Activated naive CD4-positive, alpha-beta T cell treated with anti-CD3 and anti-CD28 coated beads, Interleukin-2, amount 50 U/mL, for 72 hours (primary cell): ENCODE measurements around the gene VPS72. TPM values are rescaled to one million over a fixed set of nuclear protein-coding genes. Genes with fewer than 3 reads are reported as not detected.
A peak's percentile ranks its signal among the peaks of the same experiment; 100 is the strongest.
"Not testable (repeated sequence)": the region's sequence is repeated elsewhere in the genome, so short reads cannot be mapped to it uniquely, and the experiment has no call there.

Experiments used
- ATAC-seq, 2 donors: fragments of 150-1000 bp; cut with Tn5 transposase; 2 replicates each; pipeline ENCODE4 v1.10.0; 2021; ENCODE audit warnings: mild to moderate bottlenecking in 2 of 2, moderate library complexity in 2 of 2
- DNase-seq, 2 donors: peaks; one replicate each; pipeline ENCODE4 v3.0.0; 2021 to 2022; ENCODE audit warnings: low spot score in 2 of 2
- H3K27ac Mint-ChIP-seq, 2 donors: one replicate each; pipeline ENCODE4 v1.8.0; 2022; ENCODE audit warnings: mild to moderate bottlenecking in 2 of 2, mixed read lengths in 2 of 2
- H3K36me3 Mint-ChIP-seq, 2 donors: one replicate each; pipeline ENCODE4 v1.8.0; 2022; ENCODE audit warnings: mixed read lengths in 2 of 2
- H3K9me3 Mint-ChIP-seq, 2 donors: one replicate each; pipeline ENCODE4 v1.8.0; 2022; ENCODE audit warnings: mixed read lengths in 2 of 2
- total RNA-seq, 2 donors: library from RNA; stranded (reverse); gene quantifications; one replicate each; pipeline ENCODE4 v1.2.3, GENCODE V29; 2022

The VPS72 gene
- total RNA-seq, 2 donors from 2014 or later, result 61.3 to 67.0 TPM

DNA sequence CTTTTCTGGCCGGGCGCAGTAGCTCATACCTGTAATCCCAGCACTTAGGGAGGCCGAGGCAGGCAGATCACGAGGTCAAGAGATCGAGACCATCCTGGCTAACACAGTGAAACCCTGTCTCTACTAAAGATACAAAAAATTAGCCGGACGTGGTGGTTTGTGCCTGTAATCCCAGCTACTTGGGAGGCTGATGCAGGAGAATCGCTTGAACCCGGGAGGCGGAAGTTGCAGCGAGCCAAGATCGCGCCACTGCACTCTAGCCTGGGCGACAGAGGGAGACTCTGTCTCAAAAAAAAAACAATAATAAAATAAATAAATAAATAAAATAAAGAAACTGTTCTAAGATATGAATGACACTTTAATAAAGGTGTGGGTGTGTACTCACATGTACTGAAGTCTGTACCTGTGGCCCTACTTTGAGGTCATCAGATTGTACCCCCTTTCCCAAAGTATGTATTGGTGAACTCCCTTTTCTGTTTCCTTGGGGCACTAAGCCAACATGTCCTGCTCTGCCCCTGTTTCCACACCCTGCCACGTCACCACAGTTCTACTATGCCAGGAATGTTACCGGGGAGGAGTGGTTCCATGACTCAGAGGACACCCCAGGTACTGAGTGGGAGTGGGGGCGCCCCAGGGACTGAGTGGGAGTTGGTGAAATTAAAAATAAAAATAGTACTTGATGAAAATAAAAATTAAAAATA, 5.0 kb upstream of the VPS72 start:
- H3K27ac Mint-ChIP-seq, DNase-seq, ATAC-seq, H3K9me3 Mint-ChIP-seq: not testable (repeated sequence)
- H3K36me3 Mint-ChIP-seq, result peaks cover 22 to 24% of the 10 kb centered on the region in 2 donors

DNA sequence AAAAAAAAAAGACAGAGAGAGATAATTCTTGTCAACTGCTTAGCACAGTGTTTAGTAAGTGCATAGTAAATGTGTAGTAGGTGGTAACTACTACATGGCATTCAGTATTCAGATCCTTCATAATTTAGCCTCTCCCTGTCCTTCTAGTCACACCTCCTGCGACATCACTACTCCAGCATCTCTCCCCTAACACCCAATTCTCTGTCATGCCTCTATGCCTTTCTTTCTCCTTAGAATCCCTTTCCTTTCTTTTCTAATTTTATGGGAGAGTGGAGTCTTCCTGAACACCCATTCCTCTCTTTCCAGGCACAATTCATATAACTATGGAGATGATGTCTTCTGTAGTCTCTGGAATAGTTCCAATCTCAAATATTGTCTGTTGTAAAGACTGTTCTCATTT, 3.9 kb upstream of the VPS72 start:
- Mint-ChIP-seq H3K27ac (no peak overlapping the region), H3K36me3 (peaks cover 15 to 16% of the 10 kb centered on the region in 2 donors), H3K9me3 (no peaks in the 10 kb centered on the region)
- no peak for ATAC-seq
- DNase-seq, result no peak

DNA sequence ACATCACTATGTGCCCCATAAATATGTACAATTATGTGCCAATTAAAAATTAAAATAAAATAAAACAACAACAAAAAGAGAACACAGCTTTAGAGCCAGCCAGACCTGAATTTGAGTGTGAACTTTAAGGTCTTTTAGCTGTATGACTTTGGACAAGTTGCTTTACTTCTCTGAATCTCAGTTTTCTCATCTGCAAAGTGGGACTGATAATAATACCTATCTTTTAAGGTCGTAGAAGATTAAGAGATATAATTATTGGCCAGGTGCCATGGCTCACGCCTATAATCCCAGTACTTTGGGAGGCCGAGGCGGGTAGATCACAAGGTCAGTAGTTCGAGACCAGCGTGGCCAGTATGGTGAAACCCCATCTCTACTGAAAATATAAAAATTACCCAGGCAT, 3.3 kb upstream of the VPS72 start:
- Mint-ChIP-seq H3K27ac (no peak overlapping the region), H3K36me3 (peaks cover 9 to 11% of the 10 kb centered on the region in 2 donors), H3K9me3 (no peaks in the 10 kb centered on the region)
- DNase-seq, result no peak
- no peak for ATAC-seq

DNA sequence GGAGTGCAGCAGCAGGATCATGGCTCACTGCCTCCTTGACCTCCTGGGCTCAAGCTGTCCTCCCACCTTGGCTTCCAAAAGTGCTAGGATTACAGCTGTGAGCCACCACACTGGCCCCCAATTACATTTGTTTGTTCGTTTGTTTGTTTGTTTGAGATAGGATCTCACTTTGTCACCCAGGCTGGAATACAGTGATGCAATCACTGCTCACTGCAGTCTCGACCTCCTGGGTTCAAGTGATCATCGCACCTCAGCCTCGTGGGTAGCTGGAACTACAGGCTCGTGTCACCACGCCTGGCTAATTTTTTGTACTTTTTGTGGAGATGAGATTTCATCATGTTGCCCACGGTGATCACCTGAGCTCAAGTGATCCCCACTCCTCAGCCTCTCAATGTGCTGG, 2.0 kb upstream of the VPS72 start:
- Mint-ChIP-seq H3K27ac (no peak overlapping the region), H3K9me3 (no peaks in the 10 kb centered on the region), H3K36me3 (peaks cover 6 to 7% of the 10 kb centered on the region in 2 donors)
- no peak for ATAC-seq
- no peak for DNase-seq

DNA sequence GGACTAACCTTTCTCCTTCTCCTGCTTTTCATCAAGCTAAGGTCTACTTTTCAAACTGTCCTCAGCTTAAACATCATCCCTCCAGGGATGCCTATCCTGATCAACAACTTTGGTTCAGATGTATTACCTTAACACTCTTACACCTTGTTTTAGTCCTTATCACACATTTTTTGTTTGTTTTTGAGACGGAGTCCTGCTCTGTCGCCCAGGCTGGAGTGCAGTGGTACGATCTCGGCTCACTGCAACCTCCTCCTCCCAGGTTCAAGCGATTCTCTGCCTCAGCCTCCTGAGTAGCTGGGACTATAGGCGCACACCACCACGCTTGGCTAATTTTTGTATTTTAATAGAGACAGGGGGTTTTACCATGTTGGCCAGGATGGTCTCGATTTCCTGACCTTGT, 1.3 kb downstream of the VPS72 start:
- peak overlapping the region; percentile 91 to 93 for H3K27ac Mint-ChIP-seq
- DNase-seq, ATAC-seq, H3K9me3 Mint-ChIP-seq: not testable (repeated sequence)
- H3K36me3 Mint-ChIP-seq, result peaks cover 11 to 23% of the 10 kb centered on the region in 2 donors

DNA sequence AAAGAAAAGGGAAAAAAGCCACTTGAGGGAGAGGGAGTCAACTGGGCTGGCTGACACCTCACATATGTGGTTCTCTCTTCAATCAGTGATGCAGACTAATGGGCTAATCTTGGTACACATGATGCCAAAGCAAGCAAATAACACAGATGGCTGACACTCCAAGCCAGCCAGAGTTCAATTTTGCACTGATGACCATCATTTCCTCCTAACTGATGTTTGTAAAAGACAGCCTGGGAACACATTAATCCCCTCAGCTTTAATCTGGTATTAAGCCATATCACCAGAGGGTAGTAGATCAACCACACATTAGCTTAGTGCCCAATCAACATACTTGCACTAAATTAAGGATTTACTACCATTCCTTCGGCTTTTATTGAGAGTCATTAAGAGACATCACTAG, 2.8 kb downstream of the VPS72 start:
- ATAC-seq, result no peak
- no peak overlapping the region for H3K27ac Mint-ChIP-seq
- H3K9me3 Mint-ChIP-seq, result no peaks in the 10 kb centered on the region
- H3K36me3 Mint-ChIP-seq, result peaks cover 18 to 31% of the 10 kb centered on the region in 2 donors
- DNase-seq, result no peak

DNA sequence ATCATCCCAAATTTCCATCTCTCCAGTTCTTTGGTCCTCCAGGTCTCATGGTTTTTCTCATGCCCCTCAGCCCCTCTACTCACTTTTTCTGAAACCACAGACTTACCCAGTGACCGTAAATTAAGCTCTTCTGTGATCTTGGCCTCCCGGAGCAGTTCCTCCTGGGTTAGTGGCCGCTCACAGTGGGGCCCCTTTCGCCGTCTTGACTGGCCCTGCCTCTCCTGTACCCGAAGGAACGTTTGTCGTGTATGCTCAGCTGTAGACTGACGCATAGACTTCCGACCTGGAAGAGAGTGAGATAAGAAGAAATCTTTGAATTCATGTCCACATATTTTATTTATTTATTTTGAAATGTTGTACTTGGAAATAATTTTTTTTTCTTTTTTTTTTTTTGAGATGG, 5.8 kb downstream of the VPS72 start:
- no peaks in the 10 kb centered on the region for H3K9me3 Mint-ChIP-seq
- peak overlapping the region in 1 of 2 donors; percentile 69 for H3K27ac Mint-ChIP-seq
- no peak for ATAC-seq
- peaks cover 12 to 39% of the 10 kb centered on the region in 2 donors for H3K36me3 Mint-ChIP-seq
- no peak for DNase-seq

DNA sequence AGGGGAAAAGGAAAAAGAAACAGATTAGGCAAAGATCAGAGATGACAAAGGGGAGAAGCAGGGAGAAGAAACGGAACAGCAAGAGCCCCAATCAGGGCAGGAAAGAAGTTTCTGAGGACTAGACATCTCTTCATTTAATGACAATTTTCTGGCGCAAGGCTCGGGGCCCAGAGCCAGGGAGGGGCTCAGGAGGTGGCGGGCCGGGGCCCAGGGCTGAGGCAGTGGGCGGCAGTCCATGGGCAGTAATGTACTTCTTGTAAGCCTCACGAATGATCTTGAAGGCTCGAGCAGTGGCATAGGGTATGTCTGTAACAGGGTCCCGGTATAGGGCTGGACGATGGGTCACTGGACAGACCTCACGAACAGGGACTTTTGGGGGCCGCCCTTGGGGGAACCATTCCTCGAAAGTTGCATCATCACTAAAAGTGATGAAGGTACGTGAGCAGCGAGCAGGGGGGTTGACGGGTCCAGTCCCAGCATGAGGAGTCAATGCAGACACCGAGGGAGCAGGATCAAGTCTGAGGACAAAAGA, 13.4 kb downstream of the VPS72 start:
- ATAC-seq, result no peak
- Mint-ChIP-seq H3K9me3 (no peaks in the 10 kb centered on the region), H3K27ac (peak overlapping the region in 1 of 2 donors; percentile 70), H3K36me3 (peaks cover 10 to 13% of the 10 kb centered on the region in 2 donors)
- no peak for DNase-seq

DNA sequence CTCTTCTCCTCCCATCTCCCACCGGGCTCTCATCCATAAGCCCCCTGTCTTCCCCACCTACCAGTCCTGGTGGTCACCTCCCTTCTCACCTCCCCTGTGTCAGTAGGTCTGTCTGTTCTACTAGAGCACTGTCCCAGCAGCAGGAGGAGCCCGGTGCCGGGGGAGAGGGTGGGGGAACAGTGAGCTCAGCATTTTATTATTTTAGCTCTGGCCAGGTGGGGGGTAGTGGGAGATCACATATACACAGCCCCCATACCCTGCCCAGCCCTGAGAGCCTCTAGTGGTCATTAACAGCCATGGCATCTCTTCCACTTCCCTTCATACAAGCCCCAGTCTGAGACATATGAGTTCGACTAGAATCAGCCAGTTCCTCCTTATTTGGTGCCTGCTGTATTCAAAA, 14.1 kb downstream of the VPS72 start, which contains the start of gene TMOD4:
TMOD4 (minus strand) TSS at position 119 of the 400 bp plus-strand sequence. CDS start 1,106 bp downstream, outside the sequence.
- no peak for DNase-seq
- ATAC-seq, result peak; percentile 41 to 64
- peak within 1 kb of the TSS; percentile 21 to 70 for H3K27ac Mint-ChIP-seq
- peaks cover 5 to 10% of the 10 kb centered on the region in 2 donors for H3K36me3 Mint-ChIP-seq
- H3K9me3 Mint-ChIP-seq, result no peaks in the 10 kb centered on the region

DNA sequence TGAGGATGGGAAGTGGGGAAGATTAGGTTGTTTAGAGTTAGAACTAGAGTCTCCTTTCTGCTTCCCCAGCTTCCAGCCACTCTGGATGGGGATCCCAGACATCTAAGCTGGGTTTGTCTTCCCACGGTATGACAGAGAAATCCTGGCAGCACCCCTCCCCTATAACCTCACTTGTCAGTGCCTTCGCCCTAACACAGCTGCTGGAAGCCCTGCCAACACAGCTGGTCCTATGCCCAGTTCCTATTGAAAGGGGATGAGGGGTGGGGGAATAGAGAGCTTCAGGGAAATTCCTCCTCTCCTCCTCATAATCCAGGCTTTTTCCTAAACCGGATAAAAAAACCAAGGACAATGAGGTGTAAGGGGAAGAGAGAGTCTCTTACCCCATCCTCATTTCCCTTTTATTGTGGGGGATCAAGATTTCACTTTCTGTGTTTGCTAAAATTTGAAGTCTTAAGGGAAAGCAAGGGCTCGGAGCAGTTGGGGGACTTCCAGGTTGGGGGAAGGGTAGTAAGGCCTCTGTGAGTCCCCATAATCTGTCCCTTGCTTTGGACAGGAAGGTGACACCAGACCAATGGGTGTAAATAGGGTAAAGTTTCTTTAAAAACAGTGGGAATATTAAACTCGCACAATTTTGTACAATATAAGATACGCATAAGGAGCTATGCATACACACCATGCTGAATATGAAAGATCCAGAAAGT, 14.8 kb downstream of the VPS72 start:
- no peak for ATAC-seq
- no peak for DNase-seq
- peak overlapping the region in 1 of 2 donors; percentile 21 for H3K27ac Mint-ChIP-seq
- H3K9me3 Mint-ChIP-seq, result no peaks in the 10 kb centered on the region
- H3K36me3 Mint-ChIP-seq, result peaks cover 0 to 10% of the 10 kb centered on the region in 2 donors

DNA sequence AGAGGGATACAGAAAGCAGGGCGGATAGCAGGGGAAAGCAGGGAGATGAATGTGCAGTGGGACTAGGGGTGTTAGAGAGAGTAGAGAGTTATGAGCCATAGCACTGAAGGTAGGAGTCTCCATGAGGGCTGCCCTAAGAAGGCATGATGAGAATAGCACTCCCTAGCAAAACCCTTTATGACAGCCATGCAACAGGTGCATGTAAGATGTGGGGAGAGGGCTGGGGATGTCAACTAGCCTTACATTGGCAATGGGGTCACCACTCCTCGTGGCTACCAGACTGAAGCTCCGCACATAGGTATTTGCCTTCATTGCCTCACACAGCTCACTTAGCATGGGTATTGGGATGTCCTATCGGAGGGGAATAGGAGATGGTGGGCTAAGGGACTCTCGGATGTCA, 18.8 kb downstream of the VPS72 start:
- peak overlapping the region; percentile 6 to 7 for H3K27ac Mint-ChIP-seq
- H3K36me3 Mint-ChIP-seq, result peaks cover 13 to 19% of the 10 kb centered on the region in 2 donors

DNA sequence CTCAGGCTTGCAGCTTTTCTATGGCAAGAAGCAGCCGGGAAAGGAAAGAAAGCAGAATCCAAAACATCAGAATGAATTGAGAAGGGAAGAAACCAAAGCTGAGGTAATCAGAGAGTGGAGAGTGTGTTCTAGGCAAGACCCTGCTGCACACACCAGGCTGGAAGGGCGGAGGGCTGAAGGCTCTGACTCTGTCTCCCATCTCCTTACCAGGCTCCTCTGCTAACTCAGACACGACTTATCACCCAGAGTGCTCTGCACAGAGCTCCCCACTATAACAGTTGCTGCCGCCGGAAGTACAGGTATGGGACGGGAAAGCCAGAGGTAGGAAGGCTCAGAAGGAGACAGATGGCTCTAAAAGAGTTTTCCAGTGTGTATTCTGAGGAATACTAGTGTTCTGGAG, 22.9 kb downstream of the VPS72 start:
- ATAC-seq (no peak), DNase-seq (no peak)
- peak overlapping the region; percentile 73 to 95 for H3K27ac Mint-ChIP-seq
- H3K36me3 Mint-ChIP-seq, result peaks cover 22 to 25% of the 10 kb centered on the region in 2 donors
- no peaks in the 10 kb centered on the region for H3K9me3 Mint-ChIP-seq

More for the DNA sequence above, 18.8 kb downstream of the VPS72 start:
- no peaks in the 10 kb centered on the region for H3K9me3 Mint-ChIP-seq
- ATAC-seq (no peak), DNase-seq (no peak)

DNA sequence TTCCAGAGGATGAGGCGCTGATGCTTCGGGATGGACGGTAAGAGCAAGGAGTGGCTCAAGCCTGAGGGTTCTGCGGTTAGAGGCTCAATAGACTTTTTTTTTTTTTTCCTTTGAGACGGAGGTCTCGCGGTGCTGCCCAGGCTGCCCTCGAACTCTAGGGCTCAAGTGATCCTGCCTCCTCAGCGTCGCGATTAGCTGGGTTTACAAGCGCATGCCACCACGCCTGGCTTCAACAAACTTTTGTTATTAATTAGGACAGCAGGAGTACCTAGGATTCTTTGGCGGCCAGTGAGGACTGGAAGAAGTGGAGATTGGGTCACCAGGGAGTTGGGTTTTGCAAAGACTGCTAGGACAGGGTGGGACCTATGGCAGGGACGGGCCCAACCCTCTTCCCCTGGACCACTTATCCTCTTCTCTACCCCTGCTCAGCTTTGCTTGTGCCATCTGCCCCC, 23.5 kb downstream of the VPS72 start:
- no peak for DNase-seq
- Mint-ChIP-seq H3K27ac (peak overlapping the region; percentile 95 to 97), H3K36me3 (peaks cover 22 to 25% of the 10 kb centered on the region in 2 donors), H3K9me3 (no peaks in the 10 kb centered on the region)
- peak in 1 of 2 donors; percentile 37 for ATAC-seq

DNA sequence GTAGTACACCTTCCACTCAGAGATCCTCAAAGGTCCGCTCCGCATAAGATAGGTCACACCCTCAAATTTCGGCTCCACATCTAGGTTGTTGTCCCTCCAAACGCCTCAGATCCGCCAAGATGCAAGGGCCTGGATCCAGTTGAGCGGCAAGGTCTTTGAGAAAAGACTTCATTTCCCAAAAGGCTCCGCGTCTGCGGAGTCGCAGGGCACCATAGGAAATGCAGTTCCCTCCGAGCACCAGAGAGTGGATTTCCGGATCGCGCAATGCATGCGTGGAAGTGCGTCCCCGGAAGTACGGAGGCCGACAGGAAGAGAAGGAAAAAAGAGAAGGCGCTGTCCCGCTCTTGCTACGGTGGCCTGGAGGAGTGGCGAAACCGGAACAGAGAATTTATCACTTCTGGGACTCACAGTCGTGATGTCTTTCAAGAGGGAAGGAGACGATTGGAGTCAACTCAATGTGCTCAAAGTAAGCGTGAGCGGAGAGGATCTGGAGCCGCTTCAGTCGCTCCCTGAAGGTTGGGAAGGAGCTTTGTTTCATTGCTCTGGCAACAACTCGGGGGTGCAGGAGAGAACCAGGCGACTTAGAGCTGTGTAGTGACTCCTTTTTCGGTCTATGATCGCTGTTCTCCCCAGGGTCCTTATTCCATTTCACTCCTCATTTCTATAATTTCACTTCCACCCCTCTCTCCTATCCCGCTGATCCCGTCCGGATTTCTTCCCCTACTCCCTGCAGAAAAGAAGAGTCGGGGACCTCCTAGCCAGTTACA, 24.1 kb downstream of the VPS72 start, which contains the start of the genes LYSMD1 and SCNM1:
LYSMD1 (minus strand) TSS at position 165 of the 767 bp plus-strand sequence. CDS start 644 bp downstream, outside the sequence.
SCNM1 (plus strand) TSS at position 407 of the 767 bp plus-strand sequence; CDS start at position 416, 9 bp downstream.
- Mint-ChIP-seq H3K27ac (peak within 1 kb of the TSS; percentile 95 to 97), H3K36me3 (peaks cover 22 to 25% of the 10 kb centered on the region in 2 donors), H3K9me3 (no peaks in the 10 kb centered on the region)
- ATAC-seq, result peak; percentile 95 to 96
- peak; percentile 94 to 97 for DNase-seq

DNA sequence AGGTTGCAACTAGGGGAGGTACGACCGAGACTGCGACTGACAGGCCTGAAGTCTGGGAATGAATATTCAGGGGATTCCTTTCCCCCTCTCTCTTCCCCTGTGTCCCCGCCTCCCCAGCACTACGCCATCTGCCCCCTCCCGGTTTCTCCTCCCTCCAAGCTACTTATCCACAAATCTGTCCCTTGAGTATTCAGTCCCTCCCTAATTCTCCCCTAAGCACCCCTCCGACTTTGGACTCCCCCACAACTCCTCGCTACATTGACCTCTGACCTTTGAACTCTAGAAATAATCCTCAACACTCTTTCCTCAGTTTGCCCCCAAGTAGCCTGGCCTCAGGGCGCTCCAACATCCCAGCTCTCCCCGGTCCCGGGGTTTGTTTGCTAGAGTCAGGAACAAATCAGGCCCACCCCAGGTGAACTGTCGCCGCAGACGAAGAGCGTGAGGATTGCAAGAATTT, 24.7 kb downstream of the VPS72 start:
- ATAC-seq (peak in 1 of 2 donors; percentile 3), DNase-seq (no peak)
- Mint-ChIP-seq H3K36me3 (peaks cover 22 to 25% of the 10 kb centered on the region in 2 donors), H3K9me3 (no peaks in the 10 kb centered on the region), H3K27ac (peak overlapping the region; percentile 95 to 97)

DNA sequence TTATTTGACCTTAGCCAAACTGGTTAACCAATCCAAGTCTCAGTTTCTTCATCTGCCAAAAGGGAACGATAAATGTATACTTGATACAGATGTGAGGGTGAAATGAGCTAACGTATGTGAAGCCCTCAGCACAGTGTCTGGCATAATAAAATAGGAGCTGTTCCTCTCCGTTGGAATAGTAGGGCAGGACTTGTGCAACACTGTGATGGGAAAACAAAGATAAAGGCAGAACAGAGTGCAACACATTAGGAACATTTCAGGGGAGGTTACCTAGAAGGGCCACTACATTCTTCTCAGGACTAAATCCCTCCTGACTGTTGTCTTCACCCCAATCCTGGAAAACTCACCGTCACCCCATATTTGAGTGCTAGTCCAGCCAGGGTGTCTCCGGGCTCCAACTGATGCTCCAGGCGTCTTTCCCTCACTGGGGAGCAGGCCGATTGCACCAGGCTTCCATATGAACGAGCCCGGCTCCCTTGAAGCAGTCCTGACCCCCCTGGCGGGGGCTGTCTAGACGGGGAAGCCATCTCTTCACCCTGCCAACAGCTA, 25.2 kb downstream of the VPS72 start:
- H3K9me3 Mint-ChIP-seq, result no peaks in the 10 kb centered on the region
- peaks cover 23 to 25% of the 10 kb centered on the region in 2 donors for H3K36me3 Mint-ChIP-seq
- no peak for DNase-seq
- ATAC-seq, result no peak
- H3K27ac Mint-ChIP-seq, result peak overlapping the region; percentile 95 to 97
